KOPT-K1 (cell line): ENCODE data around the gene KCNG2.

Experiments
- H3K27ac ChIP-seq: fragments of 200-600 bp; sonication (generic); 2 replicates; pipeline ENCODE4 v1.5.1; 2016; ENCODE audit warnings: antibody characterized with exemption, mild to moderate bottlenecking, low read depth, low read length; ENCODE audit not compliant: poor library complexity, severe bottlenecking
- H3K36me3 ChIP-seq: fragments of 200-600 bp; sonication (generic); 2 replicates; pipeline ENCODE4 v1.5.1; 2017; ENCODE audit warnings: antibody characterized with exemption, mild to moderate bottlenecking, low read length, moderate library complexity; ENCODE audit not compliant: insufficient read depth
- H3K9me3 ChIP-seq: fragments of 200-600 bp; sonication (generic); 2 replicates; pipeline ENCODE4 v1.5.1; 2017; ENCODE audit warnings: antibody characterized with exemption, low read length, mild to moderate bottlenecking; ENCODE audit not compliant: insufficient read depth, poor library complexity, severe bottlenecking

Gene KCNG2

DNA sequence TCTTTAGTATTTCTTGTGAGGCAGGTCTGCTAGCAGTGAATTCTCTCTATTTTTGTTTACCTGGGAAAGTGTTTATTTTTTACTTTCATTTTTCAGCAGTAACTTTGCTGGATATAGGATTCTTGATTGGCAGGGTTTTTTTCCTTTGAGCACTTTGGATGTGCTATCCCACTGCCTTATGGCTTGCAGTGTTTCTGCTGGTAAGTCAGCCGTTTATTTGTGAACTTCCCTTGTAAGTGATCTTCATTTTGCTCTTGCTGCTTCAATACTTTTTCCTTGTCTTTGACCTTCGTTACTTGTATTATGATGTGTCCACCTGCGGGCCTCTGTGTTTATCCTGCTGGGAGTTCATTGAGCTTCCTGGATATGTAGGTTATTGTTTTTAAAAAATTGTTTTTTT is 99.0 kb downstream of the KCNG2 start:
- Histone ChIP-seq H3K36me3 (peaks cover 8% of the 10 kb centered on the region; the same call in 1 of the 2 replicates), H3K27ac (no peak overlapping the region), H3K9me3 (peaks cover 85% of the 10 kb centered on the region)

DNA sequence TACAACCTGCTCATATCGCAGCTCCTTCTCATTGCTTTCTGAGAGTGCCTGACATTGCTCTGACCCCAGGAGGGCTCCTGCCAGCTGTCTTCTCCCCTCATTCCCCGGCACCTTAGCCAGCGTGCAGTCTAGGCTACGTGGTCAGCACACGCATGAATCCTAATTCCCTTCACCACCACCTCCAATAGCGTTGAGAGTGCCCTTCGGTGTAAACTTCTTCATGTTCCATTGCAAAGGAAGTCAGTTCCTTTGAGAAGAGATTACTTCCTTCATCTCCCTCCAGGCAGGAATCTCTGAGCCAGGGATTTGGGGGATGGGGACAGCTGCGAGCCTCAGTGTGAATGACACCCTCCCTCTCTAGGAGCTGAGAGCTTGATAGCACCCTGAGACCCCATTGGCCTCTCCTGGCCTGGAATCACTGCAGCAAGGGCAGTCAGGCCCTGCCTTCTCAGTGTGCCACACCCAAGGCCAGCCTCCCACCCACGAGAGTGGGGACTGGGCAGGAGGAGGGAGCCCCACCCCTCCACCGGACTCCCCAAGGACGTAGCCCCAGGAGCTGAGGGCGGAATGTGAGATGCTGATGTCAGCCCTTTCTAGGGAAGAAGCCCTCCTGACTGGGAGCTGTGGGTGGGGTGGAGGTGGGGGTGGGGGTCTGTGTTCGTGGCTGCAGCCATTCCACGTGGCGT is 100.3 kb downstream of the KCNG2 start:
- no peak overlapping the region for H3K27ac ChIP-seq
- peaks cover 21% of the 10 kb centered on the region for H3K36me3 ChIP-seq
- peaks cover 81% of the 10 kb centered on the region for H3K9me3 ChIP-seq

DNA sequence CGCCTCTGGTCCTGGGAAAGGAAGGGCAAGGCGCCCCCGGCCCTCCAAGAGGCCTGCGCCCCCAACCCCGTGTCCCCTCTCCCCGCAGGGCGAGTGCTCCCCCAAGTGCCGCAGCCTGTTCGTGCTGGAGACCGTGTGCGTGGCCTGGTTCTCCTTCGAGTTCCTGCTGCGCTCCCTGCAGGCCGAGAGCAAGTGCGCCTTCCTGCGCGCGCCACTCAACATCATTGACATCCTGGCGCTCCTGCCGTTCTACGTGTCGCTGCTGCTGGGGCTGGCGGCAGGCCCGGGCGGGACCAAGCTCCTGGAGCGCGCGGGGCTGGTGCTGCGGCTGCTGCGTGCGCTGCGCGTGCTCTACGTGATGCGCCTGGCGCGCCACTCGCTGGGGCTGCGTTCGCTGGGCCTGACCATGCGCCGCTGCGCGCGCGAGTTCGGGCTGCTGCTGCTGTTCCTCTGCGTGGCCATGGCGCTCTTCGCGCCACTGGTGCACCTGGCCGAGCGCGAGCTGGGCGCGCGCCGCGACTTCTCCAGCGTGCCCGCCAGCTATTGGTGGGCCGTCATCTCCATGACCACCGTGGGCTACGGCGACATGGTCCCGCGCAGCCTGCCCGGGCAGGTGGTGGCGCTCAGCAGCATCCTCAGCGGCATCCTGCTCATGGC is 101.3 kb downstream of the KCNG2 start:
- Histone ChIP-seq H3K36me3 (peaks cover 31% of the 10 kb centered on the region), H3K27ac (no peak overlapping the region), H3K9me3 (peaks cover 71% of the 10 kb centered on the region)

DNA sequence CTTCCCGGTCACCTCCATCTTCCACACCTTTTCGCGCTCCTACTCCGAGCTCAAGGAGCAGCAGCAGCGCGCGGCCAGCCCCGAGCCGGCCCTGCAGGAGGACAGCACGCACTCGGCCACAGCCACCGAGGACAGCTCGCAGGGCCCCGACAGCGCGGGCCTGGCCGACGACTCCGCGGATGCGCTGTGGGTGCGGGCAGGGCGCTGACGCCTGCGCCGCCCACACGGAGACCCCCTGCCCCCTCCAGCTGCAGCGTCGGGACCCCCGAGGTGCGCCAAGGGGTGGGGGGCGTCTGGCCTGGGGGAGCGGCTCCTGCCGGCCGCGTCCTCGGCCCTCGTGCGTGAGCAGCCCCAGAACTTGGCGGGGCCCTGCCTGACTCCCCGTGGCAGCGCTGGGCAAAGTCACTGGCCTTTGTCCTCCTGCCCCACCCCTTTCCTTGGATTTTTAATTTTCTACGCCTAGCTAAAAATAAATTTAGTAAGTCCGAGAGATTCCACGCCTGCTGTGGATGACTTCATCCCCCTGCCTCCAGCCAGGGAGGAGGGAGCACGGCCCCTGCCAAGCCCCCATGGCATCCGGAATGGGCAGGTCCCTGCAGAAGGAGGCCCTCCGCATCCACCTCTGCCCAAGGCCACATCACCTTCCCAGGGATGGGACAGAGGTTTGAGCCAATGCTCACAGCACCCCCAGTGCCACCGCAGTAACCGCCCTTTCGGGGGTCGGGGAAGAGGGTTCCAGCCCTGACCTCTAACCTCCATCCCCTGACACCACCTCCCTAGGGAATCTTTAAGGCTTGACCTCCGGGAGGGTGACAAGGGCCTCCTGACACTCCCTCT is 102.1 kb downstream of the KCNG2 start:
- Histone ChIP-seq H3K9me3 (peaks cover 64% of the 10 kb centered on the region), H3K27ac (no peak overlapping the region), H3K36me3 (peaks cover 32% of the 10 kb centered on the region)

DNA sequence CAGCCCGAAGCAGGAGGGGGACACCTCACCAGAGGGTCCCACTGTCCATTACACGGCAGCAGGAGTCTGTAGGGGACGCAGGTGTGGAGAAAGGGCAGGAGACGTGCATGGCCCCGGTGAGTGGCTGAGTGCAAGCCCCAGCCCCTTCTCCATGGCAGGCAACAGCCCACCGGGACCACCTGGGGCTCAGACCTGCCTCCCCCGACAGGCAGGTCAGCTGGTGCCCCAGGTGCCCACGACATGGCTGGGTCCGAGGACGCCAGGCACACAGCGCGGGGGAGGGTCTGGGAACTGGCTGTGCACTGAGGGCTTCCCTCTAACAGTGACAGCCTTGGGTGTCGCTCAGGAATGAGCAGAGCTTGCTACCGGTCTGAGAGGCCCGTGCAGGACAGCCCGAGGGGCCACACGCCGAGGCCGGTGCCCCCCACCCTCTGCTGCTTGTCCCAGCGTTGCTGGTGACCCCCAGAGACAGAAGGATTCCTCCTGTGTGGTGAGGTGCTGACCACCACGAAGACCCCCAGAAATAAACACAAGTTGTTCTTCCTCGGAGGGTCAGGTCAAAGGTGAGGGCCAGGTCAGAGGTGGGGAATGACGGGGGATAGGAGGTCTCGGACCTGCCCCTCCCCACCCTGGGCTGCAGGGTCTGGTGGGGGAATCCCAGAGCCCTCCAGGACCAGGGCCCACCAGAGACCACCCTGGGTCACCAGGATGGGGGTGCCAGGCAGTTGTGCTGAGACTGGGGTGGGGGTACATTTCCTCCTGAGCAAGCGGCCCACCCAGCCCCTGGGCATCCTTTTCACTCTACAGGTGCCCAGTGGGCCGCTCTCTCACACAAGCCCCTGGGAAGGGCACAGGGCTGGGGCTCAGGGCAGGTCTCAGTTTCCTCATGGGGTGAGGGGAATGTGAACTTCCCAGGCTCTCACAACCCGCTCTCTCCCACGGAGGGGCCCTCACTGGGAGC is 103.2 kb downstream of the KCNG2 start:
- Histone ChIP-seq H3K36me3 (peaks cover 32% of the 10 kb centered on the region), H3K9me3 (peaks cover 53% of the 10 kb centered on the region), H3K27ac (no peak overlapping the region)

DNA sequence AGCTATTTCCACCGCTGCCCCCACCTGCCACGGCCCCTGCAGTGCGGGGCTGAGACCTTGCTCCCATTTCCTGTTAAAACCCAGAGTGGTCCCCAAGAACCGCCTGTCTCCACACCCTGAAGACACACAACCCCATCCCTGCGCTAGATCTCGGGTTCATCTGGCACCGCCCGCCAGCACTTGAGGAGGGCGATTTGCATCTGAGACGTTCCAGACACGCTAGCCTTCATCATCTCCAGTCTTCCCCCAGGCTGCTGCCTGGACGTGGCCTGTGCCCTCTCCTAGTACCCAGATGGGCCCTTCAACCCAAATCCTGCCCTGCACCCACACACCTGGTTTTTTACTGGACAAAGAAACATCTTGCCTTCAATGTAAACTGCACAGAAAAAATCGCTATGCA is 103.9 kb downstream of the KCNG2 start:
- Histone ChIP-seq H3K36me3 (peaks cover 32% of the 10 kb centered on the region), H3K9me3 (peaks cover 45% of the 10 kb centered on the region), H3K27ac (no peak overlapping the region)

DNA sequence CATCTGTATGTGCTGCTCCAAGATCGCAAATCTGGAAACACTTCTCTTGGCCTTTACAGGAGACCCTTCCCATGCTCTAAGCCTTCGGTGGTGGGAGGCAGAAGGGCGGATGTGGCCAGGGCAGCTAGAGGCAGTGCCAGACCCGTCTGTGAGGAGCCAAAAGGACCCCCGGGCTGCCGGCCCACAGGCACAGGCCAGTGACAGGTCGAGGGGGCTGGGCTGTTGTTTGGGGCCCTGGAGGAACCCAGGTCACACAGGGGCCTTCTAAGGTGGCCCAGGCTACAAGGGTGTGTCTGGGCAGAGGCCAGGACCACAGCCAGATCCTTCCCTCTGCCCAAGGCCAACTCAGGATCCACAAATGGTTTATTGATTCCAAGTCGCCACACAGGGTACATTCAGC is 104.3 kb downstream of the KCNG2 start:
- peaks cover 32% of the 10 kb centered on the region for H3K36me3 ChIP-seq

DNA sequence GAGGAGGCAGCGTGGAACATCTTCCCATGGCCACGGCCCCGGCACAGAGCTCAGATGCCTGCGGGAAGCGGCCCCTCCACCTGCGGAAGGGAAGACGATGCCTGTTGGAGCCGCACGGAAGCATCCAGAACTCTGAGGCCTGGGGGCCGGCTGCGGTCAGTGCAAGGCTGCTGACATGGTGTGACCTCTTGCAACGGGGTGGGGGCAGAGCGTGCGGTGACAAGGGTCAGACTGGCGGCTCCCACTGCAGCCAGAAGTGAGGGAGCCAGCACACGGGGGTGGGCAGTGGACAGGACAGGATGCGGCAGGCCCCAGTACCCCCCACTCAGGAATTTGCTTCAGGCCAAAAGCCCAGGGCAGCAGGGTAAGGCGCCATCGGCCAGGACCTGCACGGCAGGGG is 104.9 kb downstream of the KCNG2 start:
- Histone ChIP-seq H3K9me3 (peaks cover 36% of the 10 kb centered on the region), H3K27ac (no peak overlapping the region), H3K36me3 (peaks cover 36% of the 10 kb centered on the region)

More for the DNA sequence above, 104.3 kb downstream of the KCNG2 start:
- Histone ChIP-seq H3K9me3 (peaks cover 41% of the 10 kb centered on the region), H3K27ac (no peak overlapping the region)

DNA sequence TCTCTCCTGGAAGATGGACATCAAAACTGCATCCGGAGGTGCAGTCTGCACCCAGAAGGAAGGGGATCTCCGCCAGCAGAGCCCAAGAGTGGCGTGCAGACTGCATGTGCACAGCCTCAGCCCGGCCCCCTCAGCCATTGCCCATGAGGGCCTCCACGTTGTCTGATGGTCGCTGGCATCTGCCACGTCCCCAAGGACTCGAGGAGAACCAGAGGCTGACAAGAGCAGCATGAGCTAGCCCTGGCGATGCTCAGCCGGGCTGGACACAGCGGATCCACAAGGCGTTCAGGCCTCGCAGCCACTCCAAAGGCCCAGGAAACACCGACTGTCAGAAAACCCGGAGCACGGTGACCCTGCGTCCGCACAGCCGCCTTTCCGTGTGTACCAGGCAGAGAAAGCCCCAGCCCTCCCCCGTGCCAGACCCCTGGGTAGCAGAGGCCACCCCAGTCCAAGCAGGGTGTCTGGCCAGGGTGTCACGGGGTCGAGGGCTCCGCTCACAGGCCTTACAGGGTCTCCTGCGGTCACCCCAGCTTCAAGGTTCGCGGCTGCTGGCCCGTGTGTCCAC is 105.4 kb downstream of the KCNG2 start:
- H3K27ac ChIP-seq: no peak overlapping the region
- peaks cover 30% of the 10 kb centered on the region for H3K9me3 ChIP-seq
- peaks cover 39% of the 10 kb centered on the region for H3K36me3 ChIP-seq

DNA sequence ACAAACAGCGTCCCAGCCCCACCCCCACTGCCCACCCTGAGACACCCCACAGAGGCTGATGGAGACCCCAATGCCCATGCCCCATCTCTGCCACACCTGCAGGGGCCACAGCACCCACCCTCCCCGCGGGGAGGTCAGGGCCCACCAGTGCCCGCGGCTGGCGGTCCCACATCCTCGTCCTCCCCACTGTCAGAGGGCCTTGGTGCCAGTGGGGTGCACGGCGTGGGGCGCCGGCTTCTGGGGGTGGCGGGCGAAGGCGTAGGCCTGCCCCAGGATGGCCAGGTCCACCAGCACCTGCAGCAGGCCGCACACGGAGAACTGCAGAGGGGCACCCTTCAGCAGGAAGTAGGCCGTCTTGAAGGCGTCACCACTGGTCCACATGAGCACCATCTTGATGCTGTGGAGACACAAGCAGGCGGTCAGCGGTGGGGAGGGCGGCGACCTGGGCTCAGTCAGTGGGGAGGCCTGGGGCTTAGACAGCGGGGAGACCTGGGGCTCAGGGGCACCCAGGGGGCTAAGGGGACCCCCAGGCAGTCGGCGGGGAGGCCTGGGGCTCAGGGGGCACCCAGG is 106.1 kb downstream of the KCNG2 start:
- Histone ChIP-seq H3K27ac (no peak overlapping the region), H3K9me3 (peaks cover 23% of the 10 kb centered on the region), H3K36me3 (peaks cover 43% of the 10 kb centered on the region)

DNA sequence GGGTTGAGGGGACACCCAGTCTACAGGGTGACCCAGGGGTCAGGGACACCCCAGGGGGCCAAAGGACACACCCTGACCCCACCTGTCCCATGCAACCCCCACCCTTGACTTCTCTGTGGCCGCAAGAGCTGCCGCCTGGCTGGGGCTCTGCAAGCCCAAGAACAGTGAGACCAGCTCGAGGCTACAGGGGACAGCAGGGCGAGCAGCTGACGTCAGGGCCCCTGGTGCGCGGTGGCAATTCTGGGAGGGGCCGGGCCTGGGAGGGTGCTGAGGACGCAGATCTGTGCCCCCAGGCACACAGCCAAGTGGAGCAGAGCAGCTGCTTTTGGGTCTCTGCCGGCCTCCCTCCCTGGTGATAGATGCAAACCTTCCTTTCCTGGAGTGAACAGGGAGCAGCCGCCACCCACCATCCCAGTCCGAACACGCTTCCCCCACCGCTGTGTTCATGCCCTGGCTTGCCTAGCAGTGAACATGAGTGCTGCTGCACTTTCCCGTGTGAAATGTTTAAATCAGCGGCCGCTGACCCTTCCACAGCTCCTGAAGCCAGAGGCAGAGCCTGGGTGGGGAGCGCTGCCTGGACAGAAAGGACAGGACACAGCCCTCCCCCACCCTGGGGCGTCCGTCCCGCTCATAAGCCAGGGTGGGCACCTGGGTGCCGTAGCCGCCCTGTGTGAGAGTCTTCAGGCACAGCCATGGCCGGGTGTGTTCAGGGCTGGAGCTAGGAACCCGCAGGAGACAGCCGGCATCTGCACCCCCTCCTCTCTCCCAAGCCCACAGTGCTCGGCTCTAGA is 106.8 kb downstream of the KCNG2 start:
- Histone ChIP-seq H3K9me3 (peaks cover 16% of the 10 kb centered on the region), H3K36me3 (peaks cover 43% of the 10 kb centered on the region), H3K27ac (no peak overlapping the region)

DNA sequence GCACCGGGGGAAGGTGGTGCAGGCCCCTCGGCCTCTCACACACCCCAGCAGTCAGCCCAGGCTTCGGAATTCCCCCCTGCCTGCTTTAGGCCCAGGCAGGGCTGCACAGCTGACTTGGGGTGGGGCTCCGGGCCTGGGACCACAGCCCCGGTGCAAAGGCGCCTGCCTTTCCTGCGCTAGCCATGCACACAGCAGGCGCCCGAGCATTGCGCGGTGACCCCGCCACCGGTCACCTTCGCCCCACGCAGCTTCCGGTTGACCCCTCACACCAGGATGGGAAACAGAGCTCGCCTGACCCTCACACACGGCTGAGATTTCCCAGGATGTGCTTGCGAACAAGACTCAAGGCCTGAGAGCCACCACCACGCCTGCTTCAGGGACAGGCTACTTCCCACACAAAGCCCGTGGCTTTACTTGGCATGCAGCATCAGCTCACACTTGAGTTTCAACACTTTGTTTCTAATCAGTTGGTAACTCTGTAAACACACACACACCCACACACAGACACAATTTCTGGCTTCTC is 107.7 kb downstream of the KCNG2 start:
- Histone ChIP-seq H3K9me3 (peaks cover 7% of the 10 kb centered on the region), H3K36me3 (peaks cover 43% of the 10 kb centered on the region), H3K27ac (no peak overlapping the region)

DNA sequence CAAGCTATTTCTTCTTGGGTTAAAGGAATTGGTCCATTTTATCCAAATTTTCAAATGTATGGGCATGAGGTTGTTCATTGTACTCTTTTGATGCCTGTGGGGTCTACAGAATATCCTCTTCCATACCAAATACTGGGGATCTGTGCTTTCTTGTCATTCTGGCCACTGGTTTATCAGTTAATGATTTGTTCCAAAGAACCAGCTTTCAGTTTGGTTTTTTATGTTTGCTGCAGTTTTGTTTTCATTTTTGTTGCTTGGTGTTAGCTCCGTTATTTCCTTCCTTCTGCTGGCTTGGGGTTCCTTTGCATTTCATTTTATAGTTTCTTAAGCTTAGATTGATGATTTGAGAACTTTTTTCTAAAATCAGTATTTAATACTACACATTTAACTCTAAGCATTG is 108.3 kb downstream of the KCNG2 start:
- no peak overlapping the region for H3K27ac ChIP-seq
- peaks cover 2% of the 10 kb centered on the region for H3K9me3 ChIP-seq
- peaks cover 39% of the 10 kb centered on the region for H3K36me3 ChIP-seq
